HT-29 (cell line): ENCODE results near the gene ACSM3. TPM values are rescaled to one million over a fixed set of nuclear protein-coding genes. Genes with fewer than 3 reads are reported as not detected.

Experiments
- small RNA-seq: library from RNA; depleted of rRNA; stranded (forward); fragments of <200 nt; gene quantifications from one replicate; pipeline ENCODE3, GENCODE V24; 2014
- total RNA-seq: library from RNA; depleted of rRNA; stranded (reverse); fragments of >200 nt; shearing (Covaris generic); gene quantifications from 2 replicates; pipeline ENCODE4 v1.2.3, GENCODE V29; 2014; rRNA removed

Gene ACSM3
- total RNA-seq, 1 experiment from 2014 or later: 19.2 TPM

Small RNAs within 50 kb of the gene (small RNA-seq; reads per million reads assigned to genes)
- gene RF00618: not detected
- gene RNU6-944P: not detected

Other genes with a start within 250 kb of the ACSM3 start
- gene ACSM2B, start 187.6 kb upstream of the ACSM3 start, total RNA-seq: not detected in 2 replicates
- gene ACSM1, start 66.3 kb upstream of the ACSM3 start, total RNA-seq: not detected in 2 replicates
- 51.8 and 55.4 TPM in 2 replicates for gene THUMPD1, start 22.2 kb upstream of the ACSM3 start, total RNA-seq
- 11.9 and 17.8 TPM in 2 replicates for gene ERI2, start 42.5 kb downstream of the ACSM3 start, total RNA-seq
- gene REXO5, start 42.5 kb downstream of the ACSM3 start, total RNA-seq: 5.8 and 6.5 TPM in 2 replicates
- 8.8 and 8.9 TPM in 2 replicates for gene DCUN1D3, start 136.3 kb downstream of the ACSM3 start, total RNA-seq
- gene LYRM1, start 136.8 kb downstream of the ACSM3 start, total RNA-seq: 28.5 and 36.5 TPM in 2 replicates